Measurements from ENCODE around the gene DPYSL3. TPM values are rescaled to one million over a fixed set of nuclear protein-coding genes. Genes with fewer than 3 reads are reported as not detected.

The DPYSL3 gene
- total and polyA plus RNA-seq, 2 donors (not counting 3 experiments of a cell fraction or from before 2014, with no cell fraction given), result 80.3 to 146 TPM

- Histone ChIP-seq H3K79me2 (ENCODE audit: control insufficient read depth, insufficient read depth, low read length) (peaks cover 21% of the 10 kb centered on the region), H3K4me1 (ENCODE audit: control insufficient read depth, extremely low read depth, insufficient read depth, low read length) (peaks cover 10% of the 10 kb centered on the region), H2AFZ (ENCODE audit: low read depth, low read length) (no peak overlapping the region), H3K4me2 (ENCODE audit: insufficient read depth, low read length) (no peak overlapping the region), H4K20me1 (replicated peaks; ENCODE audit: control insufficient read depth, extremely low read depth, insufficient read depth, low read length) (no peaks in the 10 kb centered on the region), H3K27ac (ENCODE audit: insufficient read depth, low read depth, low read length) (no peak overlapping the region), H3K9ac (replicated peaks; ENCODE audit: extremely low read depth, insufficient read depth, low read length) (no peak overlapping the region), H3K27me3 (ENCODE audit: control insufficient read depth in 2 of 2, insufficient read depth in 2 of 2, low read length in 2 of 2) (no peaks in the 10 kb centered on the region), H3K4me3 (replicated peaks in 1 of 3; ENCODE audit: insufficient read depth in 1 of 3, low read depth in 1 of 3, low read length in 3 of 3) (no peak overlapping the region), H3K36me3 (ENCODE audit: control insufficient read depth in 2 of 2, extremely low read depth in 1 of 2, insufficient read depth in 2 of 2, low read length in 2 of 2) (no peaks in the 10 kb centered on the region), H3K9me3 (replicated peaks; ENCODE audit: control insufficient read depth, insufficient read depth, low read length) (no peaks in the 10 kb centered on the region), H3K9me1 (replicated peaks; ENCODE audit: control insufficient read depth, extremely low read depth, insufficient read depth, low read length) (no peaks in the 10 kb centered on the region)
- FAIRE-seq, result no peak
- ChIA-PET CTCF (interaction anchor here (1.1 to 6.5 kb wide), 6 partner anchors 12 to 109 kb away, joined by 5 to 131 read pairs (median 8); no protein-coding TSS in a partner anchor), POLR2A (no interaction called here)
- dilution Hi-C loops (cut with MboI; ENCODE audit: extremely low pct_ligation_motif_present, low sequenced_read_pairs), result no loop called here
- BruUV-seq (replicated peaks), result no TSS peak
- intact Hi-C loops (cut with micrococcal nuclease), result no loop called here
- no peak for DNase-seq (ENCODE audit: low read depth, low spot score)
- TF ChIP-seq CTCF (IDR thresholded peaks at IDR 0.05; ENCODE audit: extremely low read depth in 1 of 2, insufficient read depth in 1 of 2, low read depth in 1 of 2, low read length in 2 of 2), result no peak
- no peak for TF ChIP-seq FOS (IDR thresholded peaks at IDR 0.05; ENCODE audit: borderline replicate concordance, insufficient read depth, low read length)
- TF ChIP-seq MYC (IDR thresholded peaks at IDR 0.05; ENCODE audit: low read depth, low read length), result no peak
- TF ChIP-seq MAX (IDR thresholded peaks at IDR 0.05; ENCODE audit: insufficient read depth, insufficient read length), result no peak
- TF ChIP-seq JUN (IDR thresholded peaks at IDR 0.05; ENCODE audit: borderline replicate concordance, insufficient read depth, insufficient read length, low read depth), result no peak
- no peak for TF ChIP-seq POLR2AphosphoS5 (IDR thresholded peaks at IDR 0.05; ENCODE audit: insufficient read depth, low read depth, low read length)
- TF ChIP-seq GATA2 (IDR thresholded peaks at IDR 0.05; ENCODE audit: insufficient read depth, insufficient read length, low read depth, low read length), result no peak
- no peak for TF ChIP-seq EZH2 (IDR thresholded peaks at IDR 0.05; ENCODE audit: borderline replicate concordance, low read depth, low read length, severe bottlenecking)
- TF ChIP-seq POLR2A (IDR thresholded peaks at IDR 0.05; ENCODE audit: low read depth, low read length), result no peak
Measured at GRCh38 chr5:147467973-147468508, 41.8 kb downstream of the DPYSL3 start.
